Astrocyte of the cerebellum (primary cell): ENCODE results near the gene DAAM1.
A peak's percentile ranks its signal among the peaks of the same experiment; 100 is the strongest.

Experiments
- DNase-seq: peaks from one replicate; pipeline ENCODE4 v3.0.0-alpha.2; 2011; ENCODE audit warnings: low read depth
- H3K4me3 ChIP-seq: 2 replicates; pipeline ENCODE4 v1.5.1; 2011; ENCODE audit warnings: mild to moderate bottlenecking, low read depth, low read length, moderate library complexity
- in situ Hi-C: cut with HindIII; loops from 2 replicates; pipeline ENCODE4 v1.10.0; 2017; ENCODE audit warnings: low sequenced_read_pairs
- TF ChIP-seq, protein P1 (sequence below): IDR thresholded peaks from 2 replicates; pipeline ENCODE4 v1.5.1; 2012; ENCODE audit warnings: low read length, low read depth, moderate library complexity, mild to moderate bottlenecking; ENCODE audit errors: missing control alignments

Gene DAAM1

DNA sequence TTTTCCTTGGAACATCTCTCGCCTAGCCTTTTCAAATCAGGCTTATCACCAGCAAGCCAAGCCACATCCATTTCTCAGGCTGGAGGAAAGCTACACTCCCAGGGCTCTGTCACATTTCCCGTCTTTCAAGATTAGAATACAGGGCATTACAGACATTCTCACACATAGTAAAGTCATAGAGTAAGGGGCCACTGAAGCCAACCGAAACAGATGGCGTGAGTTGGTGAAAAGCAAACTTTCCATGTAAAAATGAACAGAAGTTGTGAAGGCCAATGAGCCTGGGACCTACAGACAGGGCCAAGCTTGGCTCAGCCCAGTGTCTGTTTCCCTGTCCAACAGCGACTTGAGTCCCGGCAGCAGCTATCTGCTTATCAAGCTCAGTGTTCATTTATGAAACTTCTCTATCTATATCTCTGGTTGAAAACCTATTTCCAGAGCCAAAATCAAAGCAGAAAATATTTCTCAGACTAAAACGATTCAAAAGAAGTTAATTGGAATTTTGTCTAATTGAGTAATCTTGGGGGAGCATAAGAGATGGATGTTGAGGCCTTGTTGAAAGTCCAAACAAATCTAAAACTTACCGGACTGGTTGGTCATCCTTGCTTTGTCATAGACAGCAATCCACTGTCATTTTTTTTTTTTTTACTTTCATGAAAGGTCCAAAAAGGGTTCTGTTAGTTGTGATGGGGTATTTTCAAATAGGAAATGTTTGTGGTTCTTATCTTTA lies 105.6 kb downstream of the DAAM1 start:
- no peak overlapping the region for H3K4me3 ChIP-seq
- in situ Hi-C loops = no loop called here
- DNase-seq = no peak
- TF ChIP-seq, protein P1, sequence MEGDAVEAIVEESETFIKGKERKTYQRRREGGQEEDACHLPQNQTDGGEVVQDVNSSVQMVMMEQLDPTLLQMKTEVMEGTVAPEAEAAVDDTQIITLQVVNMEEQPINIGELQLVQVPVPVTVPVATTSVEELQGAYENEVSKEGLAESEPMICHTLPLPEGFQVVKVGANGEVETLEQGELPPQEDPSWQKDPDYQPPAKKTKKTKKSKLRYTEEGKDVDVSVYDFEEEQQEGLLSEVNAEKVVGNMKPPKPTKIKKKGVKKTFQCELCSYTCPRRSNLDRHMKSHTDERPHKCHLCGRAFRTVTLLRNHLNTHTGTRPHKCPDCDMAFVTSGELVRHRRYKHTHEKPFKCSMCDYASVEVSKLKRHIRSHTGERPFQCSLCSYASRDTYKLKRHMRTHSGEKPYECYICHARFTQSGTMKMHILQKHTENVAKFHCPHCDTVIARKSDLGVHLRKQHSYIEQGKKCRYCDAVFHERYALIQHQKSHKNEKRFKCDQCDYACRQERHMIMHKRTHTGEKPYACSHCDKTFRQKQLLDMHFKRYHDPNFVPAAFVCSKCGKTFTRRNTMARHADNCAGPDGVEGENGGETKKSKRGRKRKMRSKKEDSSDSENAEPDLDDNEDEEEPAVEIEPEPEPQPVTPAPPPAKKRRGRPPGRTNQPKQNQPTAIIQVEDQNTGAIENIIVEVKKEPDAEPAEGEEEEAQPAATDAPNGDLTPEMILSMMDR = no peak

DNA sequence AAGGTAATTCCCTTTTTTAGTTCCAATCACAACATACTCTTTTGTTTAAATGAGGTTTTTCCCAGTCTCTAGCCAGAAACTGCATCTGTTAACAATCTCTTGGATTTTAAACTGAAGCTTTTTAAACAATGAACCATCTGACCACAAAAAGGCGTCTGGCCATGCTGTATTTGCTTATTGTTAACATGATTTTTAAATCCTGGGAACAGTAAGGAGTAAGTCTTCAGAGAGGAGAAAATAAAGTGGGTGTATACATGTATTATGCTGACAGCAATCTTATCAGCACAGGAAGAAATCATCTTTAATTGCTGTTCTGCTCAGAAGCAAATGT lies 106.2 kb downstream of the DAAM1 start:
- TF ChIP-seq, protein P1 = no peak
- H3K4me3 ChIP-seq = no peak overlapping the region
- DNase-seq = peak; percentile 89
- in situ Hi-C loops = no loop called here

DNA sequence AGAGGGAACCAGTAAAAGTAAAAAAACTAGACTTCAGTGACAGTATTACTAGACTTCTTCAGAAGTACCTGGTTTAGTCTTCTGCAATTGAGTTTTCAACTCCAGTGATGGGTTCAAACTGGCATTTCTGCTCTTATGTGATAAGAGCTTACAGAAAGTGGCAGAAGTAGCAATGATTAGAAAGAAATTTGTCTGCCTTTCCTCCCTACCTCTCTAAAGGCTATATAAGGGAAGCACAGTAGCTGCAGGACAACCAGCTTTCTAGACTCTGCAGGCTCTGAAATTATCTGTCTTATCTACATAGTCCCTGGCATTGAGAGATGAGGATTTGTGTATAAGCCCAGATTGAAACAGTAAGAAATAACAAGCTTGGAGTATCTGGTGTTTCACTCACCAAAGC lies 107.5 kb downstream of the DAAM1 start:
- in situ Hi-C loops = no loop called here
- no peak overlapping the region for H3K4me3 ChIP-seq
- TF ChIP-seq, protein P1 = no peak
- DNase-seq = no peak

DNA sequence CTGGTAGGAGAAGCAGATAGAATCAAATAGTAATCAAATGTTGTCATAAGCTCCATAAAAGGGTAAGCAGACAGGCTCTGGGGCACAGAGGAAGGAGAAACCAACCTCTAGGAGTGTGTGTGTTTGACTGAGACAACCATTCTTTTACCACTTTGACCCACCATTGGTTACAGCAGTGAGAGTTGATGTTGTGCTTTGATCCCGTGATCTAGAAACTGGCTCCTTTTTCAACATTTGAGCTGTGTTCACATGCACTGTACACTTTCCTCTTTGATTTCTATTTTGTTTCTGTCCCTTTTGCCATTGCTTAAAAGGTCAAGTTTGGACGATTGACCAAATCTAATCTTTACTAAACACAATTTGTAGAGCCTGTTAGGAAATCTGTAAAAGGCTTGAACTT lies 108.0 kb downstream of the DAAM1 start:
- TF ChIP-seq, protein P1 = no peak
- no peak overlapping the region for H3K4me3 ChIP-seq
- DNase-seq = no peak
- in situ Hi-C loops = no loop called here

DNA sequence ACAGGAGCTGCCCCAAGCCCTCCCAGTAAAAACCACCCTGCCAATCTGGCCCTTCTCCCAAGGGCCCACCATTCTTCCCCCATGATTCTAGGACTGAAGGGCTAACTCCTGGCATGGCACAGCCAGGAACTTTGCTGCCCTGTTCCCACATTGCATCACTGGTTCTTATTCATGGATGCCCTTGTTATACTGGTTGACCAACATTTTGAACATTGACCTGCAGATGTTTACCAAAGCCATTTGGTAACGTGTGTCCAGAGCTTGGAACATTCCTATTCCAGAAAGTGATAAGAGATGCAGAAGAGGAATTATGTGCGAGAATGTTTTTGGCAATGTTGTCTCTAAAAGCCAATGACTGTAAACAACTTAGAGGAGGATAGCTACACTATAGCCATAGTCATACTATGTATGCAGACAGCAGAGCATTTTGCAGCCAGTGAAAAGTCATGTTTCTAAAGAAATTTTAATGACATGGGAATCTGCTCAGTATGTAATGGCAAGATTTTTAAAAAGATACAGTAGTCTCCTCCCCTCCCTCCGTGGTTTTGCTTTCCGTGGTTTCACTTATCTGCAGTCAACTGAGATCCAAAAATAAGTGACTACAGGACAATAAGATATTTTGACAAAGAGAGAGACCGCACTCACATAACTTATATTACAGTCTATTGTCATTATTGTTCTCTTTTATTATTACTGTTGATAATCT lies 108.8 kb downstream of the DAAM1 start:
- no peak overlapping the region for H3K4me3 ChIP-seq
- TF ChIP-seq, protein P1 = no peak
- no peak for DNase-seq
- in situ Hi-C loops = no loop called here

DNA sequence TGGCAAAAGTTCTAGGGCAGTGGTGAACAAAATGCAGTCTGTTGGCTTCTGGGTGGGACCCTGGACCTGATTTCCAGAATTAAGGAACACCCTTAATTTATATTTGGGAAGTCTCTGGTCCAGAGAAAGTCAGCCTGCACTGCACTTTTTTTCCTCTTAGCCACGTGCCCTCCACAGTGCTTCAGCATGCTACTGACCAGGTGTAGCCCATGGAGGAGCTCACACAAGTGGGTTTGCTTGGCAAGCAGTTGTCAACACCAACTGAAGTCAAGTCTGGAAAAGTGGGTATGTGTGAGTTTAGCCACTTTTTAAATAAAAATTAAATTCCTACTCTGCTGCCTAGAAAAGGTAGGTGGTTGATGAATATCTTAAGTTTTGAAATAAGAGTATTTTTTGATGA lies 111.3 kb downstream of the DAAM1 start:
- in situ Hi-C loops = no loop called here
- DNase-seq = no peak
- no peak overlapping the region for H3K4me3 ChIP-seq
- TF ChIP-seq, protein P1 = no peak
